CD4-positive, alpha-beta T cell treated with Interleukin-10 for 1 hour (primary cell): Measurements from ENCODE around the gene ADPRHL1.
"Not testable (repeated sequence)": the region's sequence is repeated elsewhere in the genome, so short reads cannot be mapped to it uniquely, and the experiment has no call there.

Experiments used
- DNase-seq: peaks from one replicate; pipeline ENCODE4 v3.0.0-alpha.2; 2020

The ADPRHL1 gene

DNA sequence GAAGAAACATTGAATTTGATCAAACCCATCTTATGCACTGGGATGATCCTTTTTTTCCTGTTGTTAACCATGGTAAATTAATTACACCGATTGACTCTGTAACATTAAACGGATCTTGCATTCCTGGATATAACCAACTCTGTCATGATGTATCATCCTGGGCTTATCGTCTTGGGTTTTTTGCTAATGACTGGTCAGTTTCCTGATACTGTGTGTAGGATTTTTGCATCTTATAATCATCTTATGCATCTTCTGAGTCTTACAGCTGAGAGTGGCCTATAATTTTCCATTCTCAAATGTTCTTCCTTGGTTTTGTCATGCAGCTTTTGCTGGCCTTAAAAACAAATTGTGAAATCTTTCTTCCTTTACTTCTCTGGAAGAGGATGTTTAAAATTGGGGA is 24.4 kb upstream of the ADPRHL1 start:
- no peak for DNase-seq

DNA sequence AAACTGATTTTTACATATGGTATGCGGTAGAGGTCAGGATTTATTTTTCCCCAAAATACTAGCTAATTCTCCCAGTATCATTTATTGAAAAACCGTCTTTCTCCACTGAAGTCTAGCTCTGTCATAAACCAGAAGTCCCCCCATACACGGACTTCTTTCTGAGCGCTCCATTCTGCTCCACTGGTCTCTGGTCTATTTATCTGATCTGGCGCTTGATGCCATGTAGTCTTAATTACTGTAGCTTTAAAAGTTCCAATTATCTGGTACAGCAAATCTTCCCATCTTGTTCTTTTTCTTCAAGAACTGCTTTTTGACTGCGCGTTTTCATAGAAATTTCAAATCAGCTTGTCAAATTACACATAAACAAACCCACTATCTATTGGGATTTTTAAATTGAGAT is 23.5 kb upstream of the ADPRHL1 start:
- no peak for DNase-seq

DNA sequence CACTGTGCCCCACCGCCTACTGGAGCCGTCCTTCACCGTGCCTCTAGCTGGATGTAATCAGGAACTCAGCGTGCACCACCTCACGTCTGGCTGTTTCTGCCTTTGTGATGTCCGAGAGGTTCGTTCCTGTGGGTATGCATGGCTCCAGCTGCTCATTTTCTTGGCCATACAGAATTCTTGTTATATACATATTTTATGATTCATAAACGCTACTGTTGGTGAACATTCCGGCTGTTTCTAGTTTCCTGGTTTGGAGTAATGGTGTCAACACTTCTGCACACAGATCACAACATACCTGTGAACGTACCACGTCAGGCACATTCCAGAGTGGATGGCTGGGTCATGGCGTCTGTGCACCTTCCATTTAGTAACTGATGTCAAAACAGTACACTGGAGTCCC is 22.6 kb upstream of the ADPRHL1 start:
- no peak for DNase-seq

DNA sequence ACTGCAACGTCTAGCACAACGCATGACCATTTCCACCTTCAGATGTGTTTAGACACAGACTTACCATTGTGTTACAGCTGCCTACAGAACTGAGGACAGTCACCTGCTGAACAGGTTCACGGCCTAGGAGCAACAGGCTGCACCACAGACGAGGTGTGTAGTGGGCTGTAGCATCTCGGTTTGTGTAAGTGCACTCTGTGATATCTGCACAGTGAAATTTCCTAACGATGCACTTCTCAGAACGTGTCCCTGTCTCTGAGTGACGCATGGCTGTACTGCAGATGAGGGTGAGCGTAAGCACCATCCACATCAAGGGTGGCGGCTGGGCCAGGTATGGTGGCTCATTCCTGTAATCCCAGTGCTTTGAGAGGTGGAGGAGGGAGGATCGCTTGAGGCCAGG is 22.0 kb upstream of the ADPRHL1 start:
- no peak for DNase-seq

DNA sequence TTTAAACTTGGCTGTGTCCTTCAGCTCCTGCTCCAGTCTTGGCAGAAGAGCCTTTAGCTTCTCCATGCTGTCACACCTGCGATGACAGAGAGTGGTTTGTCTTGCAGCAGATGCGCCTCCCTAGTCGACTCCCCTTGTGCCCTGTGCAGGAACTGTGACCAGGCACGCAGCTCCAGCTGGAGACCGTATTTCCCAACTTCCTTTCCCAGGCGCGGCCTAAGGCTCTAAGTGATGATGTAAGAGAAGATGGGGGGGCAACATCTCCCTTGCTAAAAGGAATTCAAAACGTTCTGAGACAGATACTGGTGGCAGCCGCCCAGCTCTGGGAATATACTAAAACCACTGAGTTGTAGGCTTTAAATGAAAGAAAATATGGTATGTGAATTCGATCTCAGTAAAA is 20.9 kb upstream of the ADPRHL1 start:
- DNase-seq, result no peak

DNA sequence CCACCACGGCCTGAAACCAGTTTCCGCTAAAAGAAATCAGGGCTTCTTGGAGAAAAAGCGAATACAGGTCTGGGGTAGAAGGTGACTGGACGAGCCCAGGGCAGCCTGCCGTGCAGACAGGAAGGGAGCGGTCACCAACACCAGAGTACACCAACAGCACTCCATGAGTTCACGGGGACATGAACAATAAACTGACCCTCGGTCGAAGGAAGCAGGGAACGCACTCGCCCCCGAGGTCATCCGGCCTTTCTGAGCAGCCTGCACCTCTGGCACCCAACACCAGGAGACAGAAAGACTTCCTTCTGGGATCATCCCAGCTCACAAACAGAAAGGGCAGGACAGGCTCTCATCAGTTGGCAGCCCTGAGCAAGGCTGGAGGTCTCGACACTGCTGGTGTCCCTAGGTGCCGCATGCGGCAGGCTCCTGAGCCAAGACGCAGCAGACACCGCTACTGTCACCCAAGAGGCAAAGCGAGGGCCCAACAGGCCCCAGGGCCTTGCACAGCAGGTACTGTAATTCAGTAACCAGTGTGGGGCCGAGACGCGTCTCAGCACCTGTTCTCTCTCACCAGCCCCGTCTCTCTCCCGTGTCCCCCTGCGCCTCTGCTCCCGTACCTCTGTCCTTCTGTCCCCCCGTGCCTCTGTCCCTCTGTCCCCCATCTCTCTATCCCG is 19.2 kb upstream of the ADPRHL1 start:
- DNase-seq, result no peak

DNA sequence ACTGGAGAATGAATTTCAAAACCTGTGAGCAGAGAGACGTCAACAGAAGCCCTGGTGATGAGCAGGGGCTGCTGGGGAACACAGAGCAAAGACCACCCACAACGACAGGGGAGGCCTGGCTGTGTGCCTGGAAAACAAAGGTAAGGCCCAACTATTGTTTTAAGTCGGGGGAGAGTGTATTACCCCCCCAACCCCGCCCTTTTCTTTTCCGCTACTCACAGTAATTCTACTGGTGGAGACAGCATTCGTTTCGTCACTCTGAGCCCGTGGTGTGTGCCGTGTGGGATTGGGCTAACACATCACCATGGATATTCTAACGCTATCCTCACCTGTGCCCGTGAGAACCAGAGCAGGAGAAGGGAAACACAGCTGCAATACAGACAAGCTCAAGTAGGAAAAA is 18.6 kb upstream of the ADPRHL1 start:
- no peak for DNase-seq

DNA sequence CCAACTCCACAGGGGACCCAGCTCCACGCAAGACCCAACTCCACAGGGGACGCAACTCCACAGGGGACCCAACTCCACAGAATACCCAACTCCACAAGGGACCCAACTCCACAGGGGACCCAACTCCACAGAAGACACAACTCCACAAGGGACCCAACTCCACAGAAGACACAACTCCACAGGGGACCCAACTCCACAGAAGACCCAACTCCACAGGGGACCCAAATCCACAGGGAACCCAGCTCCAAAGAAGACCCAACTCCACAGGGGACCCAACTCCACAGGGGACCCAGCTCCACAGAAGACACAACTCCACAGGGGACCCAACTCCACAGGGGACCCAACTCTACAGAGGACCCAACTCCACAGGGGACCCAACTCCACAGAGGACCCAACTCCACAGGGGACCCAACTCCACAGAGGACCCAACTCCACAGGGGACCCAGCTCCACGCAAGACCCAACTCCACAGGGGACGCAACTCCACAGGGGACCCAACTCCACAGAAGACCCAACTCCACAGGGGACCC is 17.4 kb upstream of the ADPRHL1 start:
- not testable (repeated sequence) for DNase-seq

DNA sequence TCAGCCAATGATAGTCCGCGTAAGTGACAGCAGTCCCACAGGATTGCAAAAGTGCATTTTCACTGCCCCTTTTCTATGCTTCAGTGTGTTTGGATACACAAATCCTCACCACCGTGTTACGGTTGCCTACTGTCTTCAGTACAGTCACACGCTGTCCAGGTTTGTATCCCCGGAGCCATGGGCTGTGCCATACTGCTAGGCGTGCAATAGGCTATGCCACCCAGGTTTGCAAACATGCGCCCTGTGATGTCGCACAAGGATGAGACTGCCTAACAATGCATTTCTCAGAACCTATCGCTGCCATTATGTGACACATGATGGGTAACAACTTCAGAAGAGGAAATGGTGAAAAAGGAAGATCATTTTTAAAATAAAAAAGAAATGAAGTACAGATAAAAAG is 16.8 kb upstream of the ADPRHL1 start:
- no peak for DNase-seq

DNA sequence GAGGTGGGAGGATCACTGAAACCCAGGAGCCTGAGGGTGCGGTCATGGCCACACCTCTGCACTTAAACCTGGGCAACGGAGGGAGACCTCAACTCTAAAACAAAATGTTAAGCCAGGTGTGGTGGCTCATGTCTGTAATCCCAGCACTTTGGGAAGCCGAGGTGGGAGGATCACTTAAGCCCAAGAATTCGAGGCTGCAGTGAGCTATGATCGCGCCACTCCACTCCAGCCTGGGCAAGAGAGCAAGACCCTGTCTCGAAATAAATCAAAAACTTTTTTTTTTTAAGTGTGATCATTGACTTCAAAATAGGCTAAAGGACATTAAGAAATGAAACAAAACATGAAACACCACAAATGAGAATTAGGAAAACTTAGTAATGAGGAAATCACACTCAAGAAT is 16.3 kb upstream of the ADPRHL1 start:
- DNase-seq, result no peak

DNA sequence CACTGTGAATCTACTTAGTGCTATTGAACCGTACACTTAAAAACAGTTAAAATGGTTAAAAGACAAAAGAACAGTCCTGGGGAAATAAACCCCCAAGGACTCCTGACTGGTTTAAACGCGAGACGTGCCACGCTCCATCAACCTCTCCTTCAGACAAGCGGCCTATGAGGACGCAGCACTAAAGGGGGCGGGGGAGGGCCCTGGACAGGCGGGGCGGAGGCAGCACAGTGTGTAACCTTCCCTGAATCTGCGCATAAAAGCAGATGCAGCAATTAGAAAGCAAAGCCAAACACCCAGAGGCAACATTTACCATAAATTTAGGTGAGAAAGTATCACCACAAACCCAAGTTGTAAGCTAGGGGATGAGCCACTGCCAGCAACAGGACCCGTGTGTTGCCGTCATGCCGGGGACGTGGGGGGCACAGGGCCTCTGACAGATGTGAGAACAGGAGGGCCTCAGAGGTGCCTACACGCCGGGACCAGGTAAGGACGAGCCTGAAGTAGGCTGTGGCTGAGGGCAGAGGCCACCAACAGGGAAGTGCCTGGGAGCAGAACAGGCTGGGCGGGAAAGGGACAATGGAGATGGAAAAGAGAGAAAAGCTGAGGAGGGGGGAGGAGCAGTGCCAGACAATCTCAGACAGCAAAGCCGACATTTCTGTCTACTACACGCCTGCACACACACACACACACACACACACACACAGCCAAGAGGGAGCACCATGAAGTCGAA is 15.3 kb upstream of the ADPRHL1 start:
- DNase-seq, result no peak

DNA sequence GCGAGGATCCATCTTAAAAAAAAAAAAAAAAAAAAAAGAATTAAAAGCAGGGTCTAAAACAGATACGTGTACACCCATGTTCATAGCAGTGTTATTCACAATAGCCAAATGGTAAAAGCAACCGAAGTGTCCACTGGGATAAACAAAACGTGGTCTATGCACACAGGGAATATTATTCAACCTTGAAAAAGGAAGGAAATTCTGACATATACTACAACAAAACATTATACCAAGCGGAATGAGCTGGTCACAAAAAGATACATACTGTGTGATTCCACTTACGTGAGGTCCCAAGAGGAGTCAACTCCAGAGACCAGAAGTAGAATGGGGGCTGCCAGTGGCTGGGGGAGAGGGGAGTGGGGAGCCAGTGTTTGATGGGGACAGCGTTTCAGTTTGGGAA is 14.7 kb upstream of the ADPRHL1 start:
- no peak for DNase-seq

DNA sequence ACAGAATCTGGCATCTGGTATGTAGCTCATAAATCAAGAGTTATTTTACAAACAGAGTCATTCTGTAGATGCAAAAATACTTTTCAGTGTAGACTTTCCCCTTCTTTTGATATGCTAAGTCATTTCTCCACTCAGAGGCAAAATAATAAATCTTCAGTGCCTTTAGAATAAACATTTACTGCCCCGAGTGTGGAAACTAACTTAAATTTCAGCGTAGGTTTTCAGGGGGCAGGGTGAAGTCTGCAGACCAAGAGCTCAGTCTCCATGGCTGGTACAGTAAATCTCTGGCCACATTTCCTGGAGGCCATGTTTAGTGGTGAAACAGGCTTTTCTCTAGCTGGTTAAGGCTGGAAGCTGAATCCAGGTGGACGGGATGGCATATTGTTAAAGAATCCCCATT is 13.1 kb upstream of the ADPRHL1 start:
- no peak for DNase-seq

DNA sequence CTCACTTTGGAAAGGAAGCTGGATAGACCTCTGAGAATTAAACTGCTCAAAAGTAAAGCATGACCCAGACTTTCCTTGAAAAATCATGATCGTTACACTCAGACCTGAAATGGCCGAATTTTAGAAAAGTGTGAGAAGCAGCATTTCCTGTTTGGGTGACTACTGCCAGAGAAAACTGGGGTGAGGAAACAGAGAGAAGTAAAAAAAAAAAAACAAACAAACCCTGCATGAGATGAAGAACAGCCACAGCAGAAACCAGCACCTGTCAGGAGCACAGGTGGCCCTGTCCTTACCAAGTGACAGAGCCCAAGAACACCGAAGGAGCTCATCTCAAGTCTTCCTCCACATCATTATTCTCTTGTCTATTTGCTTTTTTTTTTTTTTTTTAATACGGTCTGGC is 12.0 kb upstream of the ADPRHL1 start:
- DNase-seq, result no peak

DNA sequence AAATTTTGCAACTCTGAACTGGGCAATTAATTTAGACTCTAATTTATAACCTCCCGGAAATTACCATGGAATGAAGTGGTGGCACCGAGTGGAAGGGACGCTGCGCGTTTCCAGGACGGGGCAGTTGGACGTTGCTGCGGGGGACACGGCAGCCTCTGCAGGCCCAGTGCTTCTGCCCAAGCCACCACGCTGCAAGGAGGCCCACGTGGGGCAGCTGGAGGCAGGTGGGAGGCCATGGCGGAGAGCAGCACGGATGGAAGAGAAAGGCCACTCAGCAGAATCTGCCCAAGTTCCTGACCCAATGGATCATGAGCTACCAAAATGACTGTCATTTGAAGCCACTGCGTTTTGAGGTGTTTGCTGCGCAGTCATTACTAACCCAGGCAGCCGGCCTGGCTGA is 11.2 kb upstream of the ADPRHL1 start:
- DNase-seq, result no peak

DNA sequence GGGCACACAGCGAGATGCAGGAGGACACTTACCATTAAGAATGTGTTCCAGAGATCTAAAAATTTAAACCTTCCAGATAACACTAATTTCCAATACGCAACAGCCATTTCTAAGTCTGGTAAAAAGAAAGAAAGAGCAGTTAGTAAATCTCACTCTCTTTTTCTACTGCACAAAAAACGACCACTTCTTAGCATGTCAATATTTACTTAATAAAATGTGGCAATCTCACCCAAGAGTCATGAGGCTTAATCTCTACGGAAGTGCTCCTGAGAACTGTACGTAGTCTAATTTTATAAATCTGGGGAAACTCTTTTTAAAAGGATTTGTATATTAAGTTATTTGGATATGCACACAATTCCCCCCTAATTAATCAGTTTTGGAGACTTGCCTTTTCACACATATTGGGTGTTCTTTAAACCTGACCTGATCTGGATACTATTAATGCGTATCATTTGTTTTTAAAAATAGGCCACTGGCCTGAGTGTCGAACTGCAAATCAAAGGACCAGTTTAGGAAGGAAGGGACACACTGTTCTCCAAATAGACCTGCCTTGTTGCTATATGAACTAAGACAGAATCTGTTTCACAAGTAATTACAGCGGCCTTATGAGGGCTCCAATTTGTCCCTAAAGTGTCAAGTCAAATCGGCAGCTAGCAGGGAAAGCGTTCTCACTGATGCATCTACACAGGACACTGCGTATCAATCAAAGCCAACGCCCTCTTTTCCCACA is 7.9 kb upstream of the ADPRHL1 start:
- DNase-seq, result no peak

DNA sequence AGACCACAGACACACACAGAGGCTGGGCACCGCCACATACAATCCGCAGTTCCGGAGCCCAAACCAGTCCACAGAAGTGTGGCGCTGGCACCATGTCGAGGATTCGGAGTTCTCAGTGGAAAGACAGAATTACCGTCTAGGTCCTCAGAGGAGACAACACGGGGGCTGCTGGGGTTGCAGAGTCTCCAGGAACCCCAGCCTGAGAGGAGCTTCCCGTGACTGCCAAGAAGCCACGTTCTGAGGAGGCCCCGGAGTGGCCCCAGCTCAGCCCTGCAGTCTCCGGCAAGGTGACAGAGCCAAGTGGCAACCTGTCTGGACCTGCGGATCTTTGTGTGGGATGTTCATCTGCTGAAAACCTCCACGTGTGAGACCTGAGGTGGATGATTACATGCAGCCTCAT is 7.3 kb upstream of the ADPRHL1 start:
- DNase-seq, result no peak

DNA sequence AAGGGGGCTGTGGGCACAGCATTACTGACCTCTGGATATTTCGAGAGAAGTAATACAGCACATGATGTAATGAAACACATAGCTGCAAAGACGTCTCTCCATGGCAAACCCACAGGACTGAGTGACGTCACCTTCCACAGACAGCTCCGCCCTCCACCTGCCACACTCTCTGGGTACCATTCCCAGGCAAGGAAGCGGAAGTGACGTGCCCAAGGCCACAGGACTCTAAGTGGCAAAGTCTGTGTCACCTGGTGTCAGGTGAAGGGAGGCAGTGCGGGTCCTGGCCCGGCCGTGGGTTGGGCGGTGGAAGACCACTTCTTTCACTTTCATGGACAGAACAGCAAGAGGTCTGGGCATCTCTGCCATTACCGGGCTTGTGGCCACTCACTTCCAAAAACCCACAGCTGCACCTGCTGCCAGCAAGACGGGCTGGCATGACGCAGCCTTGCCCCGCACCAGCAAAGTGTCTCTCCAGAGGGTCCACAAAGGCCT is 6.8 kb upstream of the ADPRHL1 start:
- DNase-seq, result no peak

DNA sequence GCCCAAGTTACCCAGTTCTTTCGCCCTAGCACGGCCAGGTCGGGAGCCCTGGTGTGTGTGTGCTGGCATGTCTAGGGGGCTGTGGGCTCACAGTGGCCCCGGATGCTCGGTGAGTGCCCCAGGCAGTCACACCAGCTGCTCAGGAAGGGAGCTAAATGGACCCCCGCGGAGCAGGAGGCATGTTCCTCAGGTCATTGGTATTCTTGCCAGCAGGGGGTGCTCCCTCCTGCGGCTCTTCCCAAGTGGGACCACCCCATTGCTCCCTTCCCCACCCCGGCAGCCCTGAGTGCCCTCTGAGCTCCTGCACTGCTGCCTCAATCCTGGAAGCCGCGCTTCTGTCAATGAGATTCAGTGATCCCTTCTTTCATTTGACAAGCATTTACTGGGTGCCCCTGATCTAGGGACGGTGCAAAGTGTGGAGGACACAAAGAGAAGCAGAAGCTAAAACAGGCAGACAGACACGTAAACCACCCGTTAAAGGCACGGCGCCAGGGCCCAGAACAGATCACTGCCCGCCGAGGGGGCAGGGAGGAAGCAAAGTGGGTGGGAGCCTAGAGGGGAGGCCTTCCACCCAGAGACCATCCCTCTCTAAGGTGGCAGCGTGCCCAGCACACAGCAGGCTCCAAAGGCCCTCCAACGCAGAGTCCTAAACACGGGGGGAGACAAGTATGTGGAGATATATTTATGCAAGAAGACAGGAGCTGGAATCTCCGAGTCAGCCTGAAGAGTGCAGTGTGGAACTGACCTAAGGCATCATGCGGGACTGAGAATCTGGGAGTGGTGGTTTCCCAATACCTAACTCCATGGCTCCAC is 5.2 kb upstream of the ADPRHL1 start:
- no peak for DNase-seq

DNA sequence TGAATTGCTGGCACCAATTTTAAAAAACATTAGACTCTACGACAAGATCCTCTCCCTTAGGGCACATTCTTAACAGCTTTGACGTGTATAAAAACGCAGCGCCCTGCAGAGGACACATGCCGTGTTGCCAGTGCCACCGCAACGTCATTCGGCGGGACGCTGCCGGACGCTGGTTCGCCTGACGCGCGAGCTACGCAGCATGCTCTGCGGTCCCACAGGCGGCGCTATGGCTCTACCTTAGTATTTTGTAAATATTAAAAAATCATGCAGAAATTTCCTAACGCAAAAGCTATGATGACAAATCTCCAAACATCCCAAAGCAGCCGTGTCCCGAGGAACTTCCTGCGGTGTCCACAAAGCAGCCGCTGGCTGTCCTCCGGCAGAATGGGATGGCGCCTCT is 4.2 kb upstream of the ADPRHL1 start:
- DNase-seq, result no peak

DNA sequence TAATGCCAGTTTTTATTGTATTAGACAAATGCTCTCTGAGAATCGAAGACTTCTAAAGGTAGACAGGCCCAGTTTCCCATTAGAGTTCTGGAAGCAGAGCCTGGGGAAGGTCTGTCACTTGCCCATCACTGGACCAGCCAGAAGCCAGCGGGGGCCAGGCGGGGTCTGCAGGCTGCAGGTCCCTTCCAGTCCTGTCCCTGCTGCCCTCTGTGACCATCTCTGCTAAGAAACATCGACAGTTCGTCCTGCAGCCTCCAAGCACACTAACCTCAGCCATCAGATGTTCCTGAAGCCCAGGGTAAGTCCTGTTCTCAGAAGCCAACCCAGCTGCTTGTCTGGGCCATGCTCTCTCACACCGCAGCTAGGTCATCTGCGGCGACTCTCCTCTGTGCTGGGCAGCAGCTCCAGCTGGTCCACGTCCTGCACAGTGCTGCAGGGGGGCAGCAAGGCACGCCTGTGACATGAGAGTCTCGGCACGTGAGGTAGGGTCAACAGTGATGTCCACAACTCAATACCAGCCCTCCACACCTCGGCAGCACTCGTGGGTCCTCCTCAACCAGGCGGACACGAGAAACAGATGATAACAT is 2.9 kb upstream of the ADPRHL1 start:
- no peak for DNase-seq

DNA sequence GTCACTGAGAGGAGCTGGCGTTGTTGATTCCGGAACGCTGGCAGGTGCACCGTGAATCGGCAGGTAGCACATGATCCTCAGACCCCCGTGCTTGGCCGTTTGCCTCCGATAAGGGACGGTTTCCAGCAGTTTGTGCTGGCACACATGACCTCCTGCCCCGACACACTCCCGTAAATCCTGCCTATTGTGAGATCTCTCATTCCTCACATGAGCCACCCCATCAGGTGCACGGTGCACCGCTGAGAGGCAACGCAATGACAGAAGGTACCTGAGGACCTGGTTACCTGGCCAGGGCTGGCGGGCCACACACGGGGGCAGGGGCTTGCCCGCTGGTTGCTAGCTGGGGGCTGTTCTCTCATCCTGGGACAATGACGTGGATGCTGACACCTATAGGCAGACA is 2.1 kb upstream of the ADPRHL1 start:
- no peak for DNase-seq

DNA sequence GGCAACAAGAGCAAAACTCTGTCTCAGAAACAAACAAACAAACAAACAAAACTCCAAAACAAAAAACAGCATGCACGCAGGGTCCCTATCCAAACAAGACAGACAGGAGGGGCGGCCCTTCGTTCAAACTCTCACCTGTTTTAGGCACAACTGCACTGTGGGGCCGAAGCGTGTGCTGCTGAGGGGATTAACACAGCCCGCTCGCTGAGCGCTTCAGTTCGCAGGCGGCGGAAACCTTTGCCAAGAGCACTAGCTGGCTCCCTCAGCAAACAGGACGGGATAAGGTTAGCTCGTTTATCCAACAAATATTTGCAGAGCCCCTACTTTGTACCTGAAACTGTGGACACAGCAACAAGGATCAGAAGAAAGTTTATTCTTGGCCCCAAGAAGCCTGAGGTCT is 1.6 kb upstream of the ADPRHL1 start:
- DNase-seq, result no peak
